LNCAP (cell line): ENCODE data around the gene GALR3.

Source experiments
- TF ChIP-seq, protein P1 (sequence below): fragments of 450-650 bp; IDR thresholded peaks from 2 replicates; pipeline ENCODE4 v1.5.1; 2017; ENCODE audit warnings: mild to moderate bottlenecking

The GALR3 gene

DNA sequence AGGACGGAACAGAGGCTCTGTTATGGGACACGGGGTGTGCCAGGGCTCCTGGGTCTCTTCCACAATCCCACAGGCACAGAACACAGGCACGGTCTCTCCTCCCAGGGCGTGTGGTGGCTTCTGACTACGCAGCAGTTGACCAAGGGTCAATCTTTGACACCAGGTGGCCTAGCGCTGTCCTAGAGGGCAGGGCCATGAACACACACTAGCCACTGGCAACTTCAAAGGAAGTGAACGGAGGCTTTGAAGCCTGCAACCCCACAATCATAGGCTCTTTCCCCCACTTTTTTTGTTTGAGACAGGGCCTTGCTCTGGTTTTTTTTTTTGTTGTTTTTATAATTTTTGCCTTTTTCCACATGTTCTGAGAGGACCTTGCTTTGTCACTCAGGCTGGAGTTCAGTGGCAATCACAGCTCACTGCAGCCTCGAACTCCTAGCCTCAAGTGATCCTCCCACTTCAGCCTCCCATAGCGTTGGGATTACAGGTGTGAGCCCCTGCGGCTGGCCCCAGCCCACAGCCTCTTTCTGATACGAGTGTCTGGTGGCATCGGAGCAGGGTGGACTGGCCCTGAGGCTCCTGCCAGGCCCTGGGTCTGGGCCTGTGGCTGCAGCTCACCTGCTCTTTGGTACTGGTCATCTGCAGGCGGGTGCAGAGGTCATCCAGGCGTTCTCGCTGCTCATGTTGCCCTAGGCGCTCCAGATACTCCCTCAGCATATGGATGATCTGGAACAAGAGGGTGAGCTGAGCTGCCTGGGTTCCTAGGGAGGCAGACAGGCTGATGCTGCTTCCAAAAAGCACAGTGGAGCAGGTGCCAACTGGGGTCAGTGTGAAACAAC is 9.1 kb downstream of the GALR3 start:
- TF ChIP-seq, protein P1, sequence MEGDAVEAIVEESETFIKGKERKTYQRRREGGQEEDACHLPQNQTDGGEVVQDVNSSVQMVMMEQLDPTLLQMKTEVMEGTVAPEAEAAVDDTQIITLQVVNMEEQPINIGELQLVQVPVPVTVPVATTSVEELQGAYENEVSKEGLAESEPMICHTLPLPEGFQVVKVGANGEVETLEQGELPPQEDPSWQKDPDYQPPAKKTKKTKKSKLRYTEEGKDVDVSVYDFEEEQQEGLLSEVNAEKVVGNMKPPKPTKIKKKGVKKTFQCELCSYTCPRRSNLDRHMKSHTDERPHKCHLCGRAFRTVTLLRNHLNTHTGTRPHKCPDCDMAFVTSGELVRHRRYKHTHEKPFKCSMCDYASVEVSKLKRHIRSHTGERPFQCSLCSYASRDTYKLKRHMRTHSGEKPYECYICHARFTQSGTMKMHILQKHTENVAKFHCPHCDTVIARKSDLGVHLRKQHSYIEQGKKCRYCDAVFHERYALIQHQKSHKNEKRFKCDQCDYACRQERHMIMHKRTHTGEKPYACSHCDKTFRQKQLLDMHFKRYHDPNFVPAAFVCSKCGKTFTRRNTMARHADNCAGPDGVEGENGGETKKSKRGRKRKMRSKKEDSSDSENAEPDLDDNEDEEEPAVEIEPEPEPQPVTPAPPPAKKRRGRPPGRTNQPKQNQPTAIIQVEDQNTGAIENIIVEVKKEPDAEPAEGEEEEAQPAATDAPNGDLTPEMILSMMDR = no peak

DNA sequence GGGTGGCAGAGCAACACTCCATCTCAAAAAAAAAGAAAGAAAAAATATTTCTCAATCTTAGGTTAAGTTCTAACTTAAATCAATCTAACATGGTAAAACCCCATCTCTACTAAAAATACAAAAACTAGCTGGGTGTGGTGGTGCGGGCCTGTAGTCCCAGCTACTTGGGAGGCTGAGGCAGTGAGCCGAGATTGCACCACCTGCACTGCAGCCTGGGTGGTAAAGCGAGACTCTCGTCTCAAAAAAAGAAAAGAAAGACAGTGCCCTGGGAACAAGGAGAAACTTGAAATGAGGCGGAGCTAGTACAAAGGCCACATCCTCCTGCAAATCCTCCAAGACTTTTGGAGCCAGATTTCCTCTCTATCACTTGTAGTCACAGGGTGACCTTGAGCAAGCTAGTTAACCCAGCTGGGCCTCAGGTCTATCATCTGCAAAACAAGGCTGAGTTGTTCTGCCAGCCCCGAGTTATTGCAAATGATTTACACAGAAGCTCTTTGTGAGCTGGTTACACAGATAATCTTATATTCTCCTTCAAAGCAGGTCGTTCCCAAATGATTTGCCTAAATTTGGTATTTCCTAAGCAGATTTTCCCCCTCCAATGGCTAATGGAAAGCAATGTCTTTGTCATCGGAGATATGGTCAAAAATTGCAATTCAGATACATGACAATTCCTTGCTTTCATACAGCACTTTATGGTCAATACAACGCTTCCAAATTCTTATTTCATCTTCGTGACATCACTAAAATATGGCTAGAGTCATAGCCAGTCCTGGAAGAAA is 19.0 kb downstream of the GALR3 start:
- TF ChIP-seq, protein P1 = no peak

DNA sequence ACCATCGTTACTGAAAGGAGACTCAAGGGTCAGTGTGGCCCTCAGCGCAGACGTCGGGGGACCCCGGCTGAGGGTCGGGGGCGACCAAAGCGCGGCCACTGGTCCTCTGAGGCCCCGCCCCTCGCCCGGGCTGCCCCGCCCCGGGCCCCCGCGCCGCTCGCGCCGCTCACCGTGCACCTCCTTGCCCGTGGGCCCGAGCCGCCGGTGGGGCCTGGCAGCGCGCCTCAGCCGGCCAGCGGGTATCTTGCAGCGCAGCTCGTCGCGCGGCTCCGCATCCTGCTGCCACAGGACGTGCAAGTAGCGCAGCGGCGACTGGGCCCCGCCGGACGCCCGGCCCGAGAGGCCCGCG is 20.5 kb downstream of the GALR3 start:
- TF ChIP-seq, protein P1 = no peak

DNA sequence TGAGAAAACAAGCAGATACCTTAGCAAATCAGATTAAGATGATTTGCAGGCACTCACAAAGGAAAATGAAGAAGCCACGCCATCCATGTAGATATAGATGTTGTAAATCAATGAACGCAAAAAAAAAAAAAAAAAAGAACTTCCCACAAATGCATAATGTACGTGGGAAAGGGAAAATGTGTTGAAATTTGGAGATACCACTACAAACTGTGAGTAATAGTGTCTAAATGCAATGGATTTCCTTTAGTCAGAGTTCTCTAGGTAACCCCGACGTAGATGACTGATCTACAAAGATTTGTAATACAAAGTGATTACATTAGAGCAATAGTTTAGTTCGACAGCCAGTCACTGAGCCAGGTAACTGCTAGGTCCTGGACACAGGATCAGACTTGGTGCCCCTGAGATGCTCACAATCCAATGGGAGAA is 21.7 kb downstream of the GALR3 start:
- TF ChIP-seq, protein P1 = no peak

DNA sequence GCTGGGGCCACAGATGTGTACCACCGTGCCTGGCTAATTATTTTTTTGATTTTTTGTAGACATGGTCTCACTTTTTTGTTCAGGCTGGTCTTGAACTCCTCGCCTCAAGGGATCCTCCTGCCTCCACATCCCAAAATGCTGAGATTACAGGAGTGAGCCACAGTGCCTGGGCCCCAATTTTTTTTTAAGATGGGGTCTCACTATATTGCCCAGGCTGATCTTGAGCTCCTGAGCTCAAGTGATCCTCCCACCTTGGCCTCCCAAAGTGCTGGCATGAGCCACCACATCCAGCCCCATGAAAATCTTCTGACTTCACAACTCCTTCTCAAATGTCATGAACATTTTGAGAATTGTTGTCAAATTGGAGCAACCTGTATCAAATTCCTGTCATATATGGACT is 23.3 kb downstream of the GALR3 start:
- TF ChIP-seq, protein P1 = no peak

DNA sequence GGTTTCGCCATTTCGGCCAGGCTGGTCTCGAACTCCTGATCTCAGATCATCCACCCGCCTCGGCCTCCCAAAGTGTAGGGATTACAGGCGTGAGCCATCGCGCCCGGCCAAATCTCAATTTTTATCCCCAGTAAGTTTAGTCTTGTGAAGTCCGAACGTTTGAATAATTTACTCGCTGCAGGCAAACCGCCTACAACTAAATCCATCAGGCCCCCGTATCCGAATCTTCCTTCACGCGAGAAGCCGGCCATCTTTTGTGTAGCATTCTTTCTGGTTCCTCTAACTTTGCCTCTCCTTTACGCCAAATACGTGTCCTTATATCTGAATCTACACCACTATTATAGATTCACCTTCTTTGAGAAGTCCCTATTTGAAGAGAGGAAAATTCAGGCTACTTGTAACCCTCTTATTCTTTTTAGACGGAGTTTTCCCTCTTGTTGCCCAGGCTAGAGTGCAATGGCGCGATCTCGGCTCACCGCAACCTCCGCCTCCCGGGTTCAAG is 25.5 kb downstream of the GALR3 start:
- TF ChIP-seq, protein P1 = no peak

DNA sequence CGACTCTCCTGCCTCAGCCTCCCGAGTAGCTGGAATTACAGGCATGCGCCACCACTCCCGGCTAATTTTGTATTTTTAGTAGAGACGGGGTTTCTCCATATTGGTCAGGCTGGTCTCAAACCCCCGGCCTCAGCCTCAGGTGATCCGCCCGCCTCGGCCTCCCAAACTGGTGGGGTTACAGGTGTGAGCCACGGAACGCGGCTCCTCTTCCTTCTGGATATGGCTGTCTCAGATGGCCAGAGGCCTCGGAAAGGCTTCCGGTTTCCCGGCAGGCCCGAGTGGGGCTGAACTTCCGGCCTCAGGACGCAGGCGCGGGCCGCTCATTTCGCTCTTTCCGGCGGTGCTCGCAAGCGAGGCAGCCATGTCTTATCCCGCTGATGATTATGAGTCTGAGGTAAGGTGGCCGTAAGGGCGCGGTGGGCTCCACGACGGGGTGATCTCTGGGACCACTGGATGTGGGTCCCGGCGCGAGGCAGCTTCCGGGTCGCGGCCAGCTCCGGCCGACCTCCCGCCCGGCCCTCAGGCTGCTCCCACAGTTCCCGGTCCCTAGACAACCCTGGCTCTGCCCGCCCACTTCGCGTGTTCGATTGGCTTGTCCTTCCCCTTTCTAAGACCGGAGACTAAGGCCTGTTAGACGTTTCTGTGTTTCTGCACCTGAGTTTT is 26.0 kb downstream of the GALR3 start, which contains the start of gene EIF3L:
Gene EIF3L, plus strand, starts transcription at position 331 of the 663 bp plus-strand sequence. Its CDS starts 31 bp downstream, at position 362.
- TF ChIP-seq, protein P1 = no peak
